Measurements from ENCODE around the gene CALML3.

CALML3 gene

GRCh38 chr10:5492322-5492855 is 32.4 kb upstream of the CALML3 start:
- no peak for DNase-seq

- no peak for DNase-seq
Observed at GRCh38 chr10:5492929-5493576, 31.7 kb upstream of the CALML3 start.

GRCh38 chr10:5493691-5494090 is 31.1 kb upstream of the CALML3 start:
- no peak for DNase-seq

GRCh38 chr10:5494611-5495010 is 30.1 kb upstream of the CALML3 start:
- no peak for DNase-seq

GRCh38 chr10:5496261-5497250 is 28.2 kb upstream of the CALML3 start:
- no peak for DNase-seq

- DNase-seq: no peak
Observed at GRCh38 chr10:5497289-5497688, 27.5 kb upstream of the CALML3 start.

- DNase-seq: no peak
Observed at GRCh38 chr10:5497948-5498730, 26.6 kb upstream of the CALML3 start.

- DNase-seq: no peak
Observed at GRCh38 chr10:5498791-5499492, 25.8 kb upstream of the CALML3 start.

GRCh38 chr10:5499493-5500140 is 25.1 kb upstream of the CALML3 start, which contains the start of gene CALML5:
Gene CALML5, minus strand, starts transcription at chr10:5499570. Its CDS starts 132 bp downstream, at chr10:5499438.
- DNase-seq: no peak

- no peak for DNase-seq
Observed at GRCh38 chr10:5500162-5500670, 24.5 kb upstream of the CALML3 start.

- no peak for DNase-seq
Observed at GRCh38 chr10:5500910-5501309, 23.9 kb upstream of the CALML3 start.

- DNase-seq: no peak
Observed at GRCh38 chr10:5502061-5502521, 22.7 kb upstream of the CALML3 start.

GRCh38 chr10:5502571-5503476 is 21.9 kb upstream of the CALML3 start:
- DNase-seq: no peak

GRCh38 chr10:5503477-5503835 is 21.3 kb upstream of the CALML3 start:
- no peak for DNase-seq

- no peak for DNase-seq
Observed at GRCh38 chr10:5504146-5505072, 20.4 kb upstream of the CALML3 start.

GRCh38 chr10:5506246-5506645 is 18.5 kb upstream of the CALML3 start:
- DNase-seq: no peak

- DNase-seq: no peak
Observed at GRCh38 chr10:5506751-5507648, 17.8 kb upstream of the CALML3 start.

GRCh38 chr10:5507649-5508131 is 17.1 kb upstream of the CALML3 start:
- DNase-seq: no peak
